GM12872 (cell line): ENCODE data around the gene RPL27A.

Source experiments
- TF ChIP-seq, protein P1 (sequence below): IDR thresholded peaks from 3 replicates; pipeline ENCODE4 v1.5.1; 2011; ENCODE audit warnings: low read depth, mild to moderate bottlenecking, low read length, moderate library complexity; ENCODE audit not compliant: insufficient read depth

Gene RPL27A

DNA sequence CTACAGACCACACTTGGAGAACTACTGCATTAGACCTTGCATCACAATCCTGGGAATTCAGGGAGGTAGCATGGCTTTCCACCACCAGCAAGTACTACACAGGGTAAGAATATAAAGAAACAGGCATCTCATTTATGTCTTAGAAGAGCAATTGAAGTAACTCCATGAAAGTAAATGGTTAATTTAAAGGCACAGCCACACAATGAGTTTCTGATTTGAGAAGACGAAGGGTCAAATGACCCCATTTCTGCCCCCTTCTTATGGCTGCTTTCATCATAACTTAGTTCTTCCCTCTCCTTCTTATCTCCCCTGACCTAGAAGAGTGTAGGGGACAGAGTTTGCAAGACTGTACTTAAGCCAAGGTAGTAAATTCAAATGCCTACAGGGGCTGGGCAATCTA is 6.1 kb upstream of the RPL27A start:
- TF ChIP-seq, protein P1, sequence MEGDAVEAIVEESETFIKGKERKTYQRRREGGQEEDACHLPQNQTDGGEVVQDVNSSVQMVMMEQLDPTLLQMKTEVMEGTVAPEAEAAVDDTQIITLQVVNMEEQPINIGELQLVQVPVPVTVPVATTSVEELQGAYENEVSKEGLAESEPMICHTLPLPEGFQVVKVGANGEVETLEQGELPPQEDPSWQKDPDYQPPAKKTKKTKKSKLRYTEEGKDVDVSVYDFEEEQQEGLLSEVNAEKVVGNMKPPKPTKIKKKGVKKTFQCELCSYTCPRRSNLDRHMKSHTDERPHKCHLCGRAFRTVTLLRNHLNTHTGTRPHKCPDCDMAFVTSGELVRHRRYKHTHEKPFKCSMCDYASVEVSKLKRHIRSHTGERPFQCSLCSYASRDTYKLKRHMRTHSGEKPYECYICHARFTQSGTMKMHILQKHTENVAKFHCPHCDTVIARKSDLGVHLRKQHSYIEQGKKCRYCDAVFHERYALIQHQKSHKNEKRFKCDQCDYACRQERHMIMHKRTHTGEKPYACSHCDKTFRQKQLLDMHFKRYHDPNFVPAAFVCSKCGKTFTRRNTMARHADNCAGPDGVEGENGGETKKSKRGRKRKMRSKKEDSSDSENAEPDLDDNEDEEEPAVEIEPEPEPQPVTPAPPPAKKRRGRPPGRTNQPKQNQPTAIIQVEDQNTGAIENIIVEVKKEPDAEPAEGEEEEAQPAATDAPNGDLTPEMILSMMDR: no peak

DNA sequence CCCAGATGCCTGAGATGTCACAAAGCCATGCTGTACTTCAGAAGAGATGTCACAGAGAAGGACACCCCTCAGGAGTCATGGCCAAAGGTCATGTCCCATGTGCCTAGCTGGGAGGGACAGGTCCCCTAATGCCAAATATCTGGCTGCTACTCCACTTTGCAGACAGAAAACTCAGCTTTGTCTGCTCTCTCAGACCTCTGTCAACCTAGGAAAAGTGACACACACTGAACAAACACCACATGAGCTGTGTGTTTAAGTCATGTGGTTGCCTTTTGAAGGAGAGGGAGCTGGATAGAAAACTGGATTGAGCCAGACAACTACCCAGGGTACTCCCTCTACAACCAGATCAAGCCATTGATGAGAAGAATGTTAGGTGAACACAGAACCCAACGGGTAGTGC is 3.6 kb upstream of the RPL27A start:
- TF ChIP-seq, protein P1: no peak

GRCh38 chr11:8681837-8682302 is 722 bp upstream of the RPL27A start:
- TF ChIP-seq, protein P1: no peak

DNA sequence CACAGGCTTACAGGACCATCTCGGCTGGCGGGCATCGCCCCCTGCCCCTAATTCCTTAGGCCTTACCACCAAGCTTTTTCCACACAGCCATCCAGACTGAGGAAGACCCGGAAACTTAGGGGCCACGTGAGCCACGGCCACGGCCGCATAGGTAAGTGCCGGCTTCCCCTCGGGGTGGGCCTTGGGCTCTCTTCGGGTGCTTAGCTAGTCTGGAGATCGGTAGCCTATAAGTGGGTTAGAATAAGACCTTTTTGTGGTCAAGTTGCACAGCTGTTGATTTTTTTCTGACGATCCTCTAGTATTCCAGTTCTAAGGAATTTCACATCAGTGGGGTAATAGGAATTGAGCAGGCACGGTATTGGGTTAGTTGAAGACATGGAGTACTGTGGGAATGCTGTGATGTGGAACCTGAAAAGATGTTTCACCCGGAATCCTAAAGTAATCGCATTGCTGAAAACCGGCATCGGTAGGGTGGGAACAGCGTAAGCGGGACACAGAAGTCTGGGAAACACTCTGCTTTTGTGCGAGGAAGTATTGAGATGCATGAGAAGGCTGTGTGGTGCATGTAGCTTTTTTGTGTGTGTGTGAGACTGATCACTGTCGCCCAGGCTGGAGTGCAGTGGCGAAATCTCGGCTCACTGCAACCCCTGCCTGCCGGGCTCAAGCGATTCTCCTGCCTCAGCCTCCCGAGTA is 669 bp downstream of the RPL27A start:
- TF ChIP-seq, protein P1: no peak

- TF ChIP-seq, protein P1: no peak
Measured at GRCh38 chr11:8684600-8685290, 2.2 kb downstream of the RPL27A start.

GRCh38 chr11:8685306-8685705 is 2.7 kb downstream of the RPL27A start:
- TF ChIP-seq, protein P1: no peak

- TF ChIP-seq, protein P1: no peak
Measured at GRCh38 chr11:8685820-8686219, 3.2 kb downstream of the RPL27A start.
